Endometrium (tissue), 2 donors: ENCODE results near the gene NIPBL.
"Not testable (repeated sequence)": the region's sequence is repeated elsewhere in the genome, so short reads cannot be mapped to it uniquely, and the experiment has no call there.

ENCODE experiments used
- FAIRE-seq: peaks from 2 replicates; lab custom pipeline; 2012; peaks lifted over from hg19 to GRCh38; lab: Jason Lieb, UNC
- donor health status: control.
- donor health status: control.

Gene NIPBL

DNA sequence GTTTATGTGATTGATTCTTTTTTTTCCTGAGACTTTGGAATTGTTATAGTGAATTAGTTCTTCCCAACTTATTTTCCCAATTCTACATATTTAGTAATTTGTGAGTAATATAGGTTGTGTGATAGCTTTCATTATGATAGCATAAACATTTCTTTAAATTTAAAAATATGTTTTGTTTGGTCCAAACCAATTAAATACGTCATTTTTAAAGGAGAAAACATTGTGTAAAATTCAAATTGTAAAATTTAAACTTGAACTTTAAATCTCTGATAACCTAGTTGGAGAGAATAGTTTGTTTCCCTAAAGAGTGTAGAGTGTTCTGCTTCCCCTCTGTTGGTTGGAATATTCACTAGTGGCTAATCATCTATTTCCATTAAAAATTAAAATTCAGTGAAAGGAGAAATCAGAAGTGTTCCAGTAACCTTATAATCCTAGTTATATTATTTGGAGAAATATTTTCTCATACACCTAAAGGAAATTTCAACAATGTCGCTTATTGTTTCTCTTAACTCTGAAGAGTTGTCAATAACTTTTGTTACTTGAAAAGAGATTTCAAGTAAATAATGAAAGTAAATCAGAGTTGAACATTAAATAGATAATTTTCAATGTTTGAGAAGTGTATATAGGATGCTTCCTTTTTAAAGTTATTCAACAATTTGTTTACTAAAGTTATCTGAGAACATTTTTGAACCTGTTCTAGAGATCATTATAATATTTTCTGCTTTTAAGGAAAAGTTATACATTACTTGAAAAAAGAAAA, 2.9 kb downstream of the NIPBL start:
- peak; percentile 23 for FAIRE-seq

DNA sequence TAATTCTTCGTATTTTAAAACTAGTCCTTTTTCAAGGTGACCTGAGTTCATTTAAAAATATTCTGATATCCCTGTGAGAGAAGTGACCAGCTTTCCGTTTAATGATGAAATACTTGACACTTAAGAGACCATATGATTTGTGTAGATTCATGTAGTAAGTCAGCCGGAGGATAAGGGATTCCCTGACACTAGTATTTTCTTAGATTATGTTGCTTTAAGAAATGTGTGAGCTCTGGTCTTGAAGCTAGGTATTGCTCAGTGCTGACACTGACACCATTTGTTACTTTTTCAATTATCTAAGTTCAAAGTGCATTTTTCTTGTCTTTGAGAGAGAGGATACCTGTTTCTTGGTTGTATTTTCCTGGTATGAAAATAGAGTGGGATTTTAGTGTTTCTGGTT, 4.2 kb downstream of the NIPBL start:
- no peak for FAIRE-seq

DNA sequence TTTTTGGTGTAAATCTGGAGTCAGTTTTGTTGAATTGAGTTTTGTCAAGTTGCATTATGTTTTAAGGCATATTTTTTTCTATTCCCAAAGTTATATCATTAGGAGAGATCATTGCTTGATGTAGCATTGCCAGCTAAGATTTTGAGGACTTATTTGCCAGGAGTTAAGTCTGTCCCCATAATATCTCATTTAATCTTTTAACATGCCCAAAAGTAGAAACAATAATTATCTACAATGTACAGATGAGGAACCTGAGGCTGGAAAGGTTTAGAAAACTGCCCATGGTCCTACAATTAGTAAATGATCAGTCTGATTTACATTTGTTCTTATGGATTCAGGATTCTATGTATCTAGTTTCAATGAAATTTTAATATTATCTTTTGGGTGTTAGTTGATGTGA, 4.7 kb downstream of the NIPBL start:
- no peak for FAIRE-seq

DNA sequence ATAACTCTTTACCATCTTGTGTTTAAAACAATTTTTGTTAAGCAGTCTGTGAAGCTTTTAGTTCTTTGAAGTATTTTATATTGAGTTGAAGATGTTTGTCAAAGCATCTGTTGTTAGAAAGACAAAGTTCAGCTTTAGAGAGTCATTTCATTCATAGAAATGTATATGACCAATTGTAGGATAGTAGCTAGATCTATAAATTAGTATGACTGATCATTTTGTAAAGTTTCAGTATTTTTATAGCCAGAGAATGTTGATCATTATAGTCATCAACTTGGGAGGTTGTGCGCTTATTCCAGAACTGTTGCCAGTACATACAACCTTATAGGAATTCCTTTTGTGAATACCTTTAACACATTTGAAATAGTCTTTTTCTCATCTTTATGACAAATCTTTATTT, 5.2 kb downstream of the NIPBL start:
- FAIRE-seq, result no peak

DNA sequence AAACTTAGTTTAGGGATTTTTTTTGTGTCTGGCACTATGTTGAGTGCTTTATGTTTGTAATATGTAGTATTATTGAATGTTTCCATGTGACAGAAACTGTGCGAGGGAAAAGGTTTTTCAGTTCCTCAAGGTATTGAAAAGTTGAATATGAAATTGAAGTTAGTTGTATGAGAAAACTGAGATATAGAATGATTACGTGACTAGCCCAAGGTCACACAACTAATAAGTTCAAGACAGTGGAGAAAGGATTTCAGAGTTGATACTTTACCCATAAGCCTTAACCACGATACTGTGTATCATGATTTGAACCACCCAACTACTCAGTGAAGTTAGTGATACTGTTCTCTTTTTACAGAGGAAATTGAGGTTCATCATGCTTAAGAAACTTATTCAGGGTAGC, 5.7 kb downstream of the NIPBL start:
- no peak for FAIRE-seq

GRCh38 chr5:36883894-36884462, 7.4 kb downstream of the NIPBL start:
- FAIRE-seq, result no peak

- no peak for FAIRE-seq
These were observed 8.6 kb downstream of the NIPBL start for GRCh38 chr5:36885149-36885548.

- FAIRE-seq, result no peak
These were observed 9.3 kb downstream of the NIPBL start for GRCh38 chr5:36885566-36886485.

DNA sequence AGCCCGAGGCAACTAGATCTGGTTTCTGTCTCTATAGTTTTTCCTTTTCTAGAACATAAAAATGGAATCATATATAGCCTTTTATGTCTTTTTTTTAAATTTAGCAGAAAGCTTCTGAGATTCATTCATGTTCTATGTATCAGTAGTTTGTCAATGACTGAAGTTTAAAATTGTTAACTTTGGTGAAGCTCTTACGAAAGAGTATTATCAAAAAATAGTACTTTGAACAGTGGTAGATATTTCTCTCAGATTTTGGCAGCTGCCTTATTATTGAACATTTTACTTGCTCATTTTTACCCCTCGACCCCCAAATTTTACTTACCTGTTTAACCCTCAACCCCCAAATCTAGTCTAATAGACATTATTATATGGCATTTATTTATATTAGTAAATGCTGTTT, 10.2 kb downstream of the NIPBL start:
- no peak for FAIRE-seq

DNA sequence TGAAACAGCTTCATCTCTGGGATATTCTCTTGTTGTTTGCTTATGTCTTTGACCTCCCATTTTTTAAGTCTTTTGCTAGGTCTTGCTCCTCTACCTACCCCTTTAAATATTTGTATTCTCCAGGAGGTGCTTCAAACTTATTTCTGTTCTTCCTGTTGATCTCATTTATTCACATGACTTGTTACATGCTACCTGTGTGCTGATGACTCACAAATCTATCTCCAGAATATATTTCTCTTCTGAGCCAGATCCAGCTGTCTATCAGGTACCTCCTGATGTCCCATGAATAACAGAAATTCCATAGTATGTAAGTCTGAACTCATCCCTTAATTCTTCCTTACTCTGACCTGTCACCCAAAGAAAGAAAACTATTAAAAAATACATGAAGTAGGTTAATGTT, 11.0 kb downstream of the NIPBL start:
- no peak for FAIRE-seq

DNA sequence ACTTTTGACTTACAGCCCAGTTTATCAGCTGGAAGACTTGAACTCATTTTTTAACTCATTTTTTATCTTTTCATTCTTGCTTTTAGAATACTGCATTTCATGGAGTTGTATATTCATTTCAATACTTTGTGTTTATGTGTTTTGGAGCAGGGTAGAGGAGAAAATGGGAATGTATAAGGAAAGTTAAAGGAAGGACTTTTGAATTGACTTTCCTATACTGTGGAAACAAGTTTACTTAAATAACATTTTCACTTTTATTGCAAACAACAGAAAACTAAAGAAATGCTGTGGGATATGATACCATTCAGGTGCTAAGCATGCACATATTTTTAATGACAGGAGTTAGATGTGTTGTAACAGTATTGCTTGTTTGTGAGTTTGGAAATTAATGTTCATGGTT, 11.7 kb downstream of the NIPBL start:
- FAIRE-seq, result no peak

DNA sequence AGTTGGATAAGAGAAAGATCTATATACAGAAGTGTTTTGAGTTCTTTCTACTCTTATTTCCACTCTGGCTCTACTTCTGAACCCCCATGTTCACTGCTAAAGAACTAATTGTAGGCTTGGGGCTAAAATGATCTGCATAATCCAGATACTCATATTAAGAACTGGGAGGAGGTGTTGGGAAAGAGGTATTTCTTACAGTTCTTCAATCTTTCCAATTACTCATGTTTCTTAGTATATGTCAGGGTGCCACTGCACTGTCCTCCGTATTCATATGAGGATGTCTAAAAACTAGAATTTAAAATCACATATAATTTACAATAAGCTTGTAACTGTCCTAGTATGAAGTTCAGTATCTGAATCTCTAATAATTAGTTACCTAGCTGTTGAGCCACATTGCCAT, 12.7 kb downstream of the NIPBL start:
- no peak for FAIRE-seq

DNA sequence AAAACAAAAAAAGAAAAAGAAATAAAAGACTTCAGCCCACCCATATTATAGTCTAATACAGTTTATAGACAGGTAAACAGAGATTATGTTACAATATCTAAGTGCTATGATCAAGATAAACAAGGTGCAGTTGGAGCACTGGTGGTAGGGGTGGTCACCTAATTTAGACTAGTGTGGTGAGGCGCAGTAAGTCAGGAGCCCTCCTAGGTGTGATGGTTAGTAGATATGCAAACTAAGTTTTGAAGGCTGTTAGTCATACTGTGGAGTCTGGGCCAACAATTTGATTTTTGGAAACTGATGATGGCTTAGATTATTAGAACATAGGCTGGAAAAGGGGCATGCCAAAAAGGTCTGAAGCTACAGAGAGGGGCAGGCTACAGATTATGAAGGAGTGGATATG, 14.7 kb downstream of the NIPBL start:
- FAIRE-seq, result no peak

DNA sequence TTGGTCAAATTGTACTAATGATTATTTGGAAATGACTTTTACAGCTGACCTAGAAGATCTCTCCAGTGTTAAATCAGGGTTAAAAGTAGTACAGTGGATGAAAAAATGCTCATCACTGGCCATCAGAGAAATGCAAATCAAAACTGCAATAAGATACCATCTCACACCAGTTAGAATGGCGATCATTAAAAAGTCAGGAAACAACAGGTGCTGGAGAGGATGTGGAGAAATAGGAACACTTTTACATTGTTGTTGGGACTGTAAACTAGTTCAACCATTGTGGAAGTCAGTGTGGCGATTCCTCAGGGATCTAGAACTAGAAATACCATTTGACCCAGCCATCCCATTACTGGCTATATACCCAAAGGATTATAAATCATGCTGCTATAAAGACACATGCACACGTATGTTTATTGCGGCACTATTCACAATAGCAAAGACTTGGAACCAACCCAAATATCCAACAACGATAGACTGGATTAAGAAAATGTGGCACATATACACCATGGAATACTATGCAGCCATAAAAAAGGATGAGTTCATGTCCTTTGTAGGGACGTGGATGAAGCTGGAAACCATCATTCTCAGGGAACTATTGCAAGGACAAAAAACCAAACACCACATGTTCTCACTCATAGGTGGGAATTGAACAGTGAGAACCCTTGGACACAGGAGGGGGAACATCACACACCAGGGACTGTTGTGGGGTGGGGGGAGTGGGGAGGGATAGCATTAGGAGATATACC, 15.7 kb downstream of the NIPBL start:
- FAIRE-seq, result not testable (repeated sequence)

- FAIRE-seq, result no peak
These were observed 18.4 kb downstream of the NIPBL start for GRCh38 chr5:36894954-36895353.

GRCh38 chr5:36896476-36896875, 19.9 kb downstream of the NIPBL start:
- no peak for FAIRE-seq

DNA sequence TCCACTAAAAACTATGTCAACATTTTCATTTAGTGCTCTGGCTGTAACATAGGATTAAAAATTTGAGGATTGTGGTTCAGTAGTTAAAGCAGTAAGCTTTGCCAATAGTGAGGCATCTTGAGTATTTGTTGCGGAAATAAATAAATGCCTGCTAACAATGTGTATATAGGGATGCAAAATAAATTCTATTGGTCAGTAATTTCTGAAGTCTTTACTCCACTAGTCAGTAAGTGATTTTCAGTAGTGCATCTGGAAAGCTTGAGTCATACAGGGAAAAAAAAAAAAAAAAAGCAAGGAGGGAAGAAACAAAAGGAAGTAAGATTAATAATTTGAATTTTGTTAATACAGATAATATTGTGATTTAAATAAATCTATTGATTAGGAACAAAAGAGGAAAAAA, 21.0 kb downstream of the NIPBL start:
- no peak for FAIRE-seq

GRCh38 chr5:36899860-36900259, 23.3 kb downstream of the NIPBL start:
- no peak for FAIRE-seq

DNA sequence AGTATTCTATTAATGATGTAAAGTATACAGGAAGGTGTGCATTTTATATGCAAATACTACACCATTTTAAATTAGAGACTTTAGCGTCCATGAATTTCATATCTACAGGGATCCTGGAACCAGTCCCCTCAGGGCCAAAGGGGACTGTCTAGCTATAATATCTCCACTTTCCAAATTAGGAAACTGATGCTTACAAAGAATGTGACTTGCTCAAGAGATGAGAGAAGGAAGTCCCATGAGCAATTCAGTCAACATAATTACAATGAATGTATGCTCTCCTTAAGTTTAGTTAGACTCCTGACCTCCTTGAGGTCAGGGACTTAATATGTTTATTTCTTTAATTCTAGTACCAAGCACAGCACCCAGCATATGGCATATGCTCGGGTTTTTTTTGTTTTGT, 23.7 kb downstream of the NIPBL start:
- FAIRE-seq, result no peak

DNA sequence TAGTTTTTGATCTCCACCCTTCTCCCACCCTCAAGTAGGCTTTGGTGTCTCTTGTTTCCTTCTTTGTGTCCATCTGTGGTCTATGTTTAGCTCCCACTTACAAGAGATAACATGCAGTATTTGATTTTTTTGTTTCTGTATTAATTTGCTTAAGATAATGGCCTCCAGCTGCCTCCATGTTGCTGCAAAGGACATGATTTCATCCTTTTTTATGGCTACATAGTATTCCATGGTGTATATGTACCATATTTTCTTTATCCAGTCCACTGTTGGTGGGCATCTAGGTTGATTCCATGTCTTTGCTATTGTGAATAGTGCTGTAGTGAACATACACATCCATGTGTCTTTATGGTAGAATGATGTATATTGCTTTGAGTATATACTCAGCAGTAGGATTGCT, 24.5 kb downstream of the NIPBL start:
- FAIRE-seq, result not testable (repeated sequence)

GRCh38 chr5:36901856-36902255, 25.3 kb downstream of the NIPBL start:
- no peak for FAIRE-seq

DNA sequence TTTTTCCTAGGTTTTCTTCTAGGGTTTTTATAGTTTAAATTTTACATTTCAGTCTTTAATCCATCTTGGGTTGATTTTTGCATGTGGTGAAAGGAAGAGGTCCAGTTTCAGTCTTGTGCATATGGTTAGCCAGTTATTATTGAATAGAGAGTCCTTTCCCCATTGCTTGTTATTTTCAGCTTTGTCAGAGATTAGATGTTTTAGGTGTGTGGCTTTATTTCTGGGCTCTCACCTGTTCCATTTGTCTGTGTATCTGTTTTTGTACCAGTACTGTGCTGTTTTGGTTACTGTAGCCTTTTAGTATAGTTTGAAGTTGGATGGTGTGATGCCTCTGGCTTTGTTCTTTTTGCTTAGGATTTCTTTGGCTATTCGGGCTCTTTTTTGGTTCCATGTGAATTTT, 25.8 kb downstream of the NIPBL start:
- FAIRE-seq, result no peak
